PC-3 (cell line): ENCODE data around the gene CDK14.

Experiments used
- CTCF ChIP-seq: fragments of 300-600 bp; sonication (generic); conservative IDR thresholded peaks from 2 replicates; pipeline ENCODE4 v1.5.1; 2017; ENCODE audit warnings: antibody characterized with exemption, low read depth, mild to moderate bottlenecking, low read length
- EZH2phosphoT487 ChIP-seq: fragments of 300-600 bp; sonication (generic); IDR thresholded peaks from 2 replicates; pipeline ENCODE4 v1.6.1; 2018; ENCODE audit warnings: mild to moderate bottlenecking, antibody characterized with exemption, low read length, borderline replicate concordance

- TF ChIP-seq CTCF (no peak), EZH2phosphoT487 (no peak)
Measured at GRCh38 chr7:91107460-91107859, 511.3 kb downstream of the CDK14 start.
